OCI-LY7 (cell line): ENCODE measurements around the gene MYMX. TPM values are rescaled to one million over a fixed set of nuclear protein-coding genes. Genes with fewer than 3 reads are reported as not detected.

Experiments
- BruUV-seq: library from RNA; stranded (reverse); fragments of 400-500 nt; replicated peaks from 2 replicates; lab custom pipeline; 2021; lab: Mats Ljungman, UMichigan
- CTCF ChIA-PET: fragments of 300-600 bp; sonication (Branson Sonifier 250); formaldehyde crosslinking; loops from one replicate; lab custom pipeline; 2022; ENCODE audit warnings: antibody characterized with exemption; ENCODE audit not compliant: unreplicated experiment; lab: Charles Lee
- POLR2A ChIA-PET: fragments of 300-600 bp; sonication (Branson Sonifier 250); formaldehyde crosslinking; loops from one replicate; lab custom pipeline; 2022; ENCODE audit warnings: antibody characterized with exemption; lab: Charles Lee
- DNase-seq: peaks from one replicate; pipeline ENCODE4 v3.0.0-alpha.2; 2015; ENCODE audit warnings: low spot score
- H2AFZ ChIP-seq: fragments of 200-600 bp; sonication (generic), shearing (Covaris generic); 2 replicates; pipeline ENCODE4 v1.6.1; 2014; ENCODE audit warnings: mild to moderate bottlenecking, antibody characterized with exemption, low read length, moderate library complexity
- H3K27ac ChIP-seq: fragments of 200-600 bp; sonication (generic); 2 replicates; pipeline ENCODE4 v1.5.1; 2014; ENCODE audit warnings: mixed run types, low read depth, mild to moderate bottlenecking, moderate library complexity, low read length, inconsistent platforms; ENCODE audit not compliant: poor library complexity, severe bottlenecking
- H3K36me3 ChIP-seq: fragments of 200-600 bp; sonication (generic); 2 replicates; pipeline ENCODE4 v1.6.1; 2014; ENCODE audit warnings: mild to moderate bottlenecking, antibody characterized with exemption, low read length, moderate library complexity, mixed read lengths; ENCODE audit not compliant: insufficient read depth
- H3K4me1 ChIP-seq: fragments of 200-600 bp; sonication (generic); 2 replicates; pipeline ENCODE4 v1.5.1; 2014; ENCODE audit warnings: mild to moderate bottlenecking, low read length; ENCODE audit not compliant: insufficient read depth, poor library complexity, severe bottlenecking
- H3K4me2 ChIP-seq: fragments of 200-600 bp; sonication (generic); 2 replicates; pipeline ENCODE4 v1.6.1; 2014; ENCODE audit warnings: mild to moderate bottlenecking, low read length
- H3K4me3 ChIP-seq: fragments of 200-600 bp; sonication (generic); 2 replicates; pipeline ENCODE4 v1.5.1; 2014; ENCODE audit warnings: mild to moderate bottlenecking, low read depth, low read length; ENCODE audit not compliant: poor library complexity, severe bottlenecking
- H3K79me2 ChIP-seq: fragments of 200-600 bp; sonication (generic); 2 replicates; pipeline ENCODE4 v1.6.1; 2016; ENCODE audit warnings: low read depth, mild to moderate bottlenecking, low read length, moderate library complexity, mixed read lengths; ENCODE audit not compliant: insufficient read depth
- H3K9me2 ChIP-seq: fragments of 200-600 bp; sonication (generic); 2 replicates; pipeline ENCODE4 v1.6.1; 2016; ENCODE audit warnings: mild to moderate bottlenecking, low read length, mixed read lengths; ENCODE audit not compliant: insufficient read depth
- H3K9me3 ChIP-seq: fragments of 200-600 bp; sonication (generic); 2 replicates; pipeline ENCODE4 v1.6.1; 2014; ENCODE audit warnings: mild to moderate bottlenecking, mixed run types, low read length, mixed read lengths
- H4K20me1 ChIP-seq: fragments of 200-600 bp; sonication (generic); 2 replicates; pipeline ENCODE4 v1.6.1; 2014; ENCODE audit warnings: mild to moderate bottlenecking, antibody characterized with exemption, low read length, moderate library complexity, mixed read lengths; ENCODE audit not compliant: insufficient read depth
- EZH2phosphoT487 ChIP-seq: fragments of 200-600 bp; sonication (generic); IDR thresholded peaks from 2 replicates; pipeline ENCODE4 v1.6.1; 2018; ENCODE audit warnings: low read depth, borderline replicate concordance, mild to moderate bottlenecking, mixed run types, antibody characterized with exemption, low read length, moderate library complexity, mixed read lengths
- intact Hi-C: fragments of 100-400 bp; cut with micrococcal nuclease; formaldehyde crosslinking; loops from one replicate; pipeline ENCODE4 v1.10.0; 2022; ENCODE audit not compliant: unreplicated experiment
- total RNA-seq, 2 experiments: library from RNA; depleted of rRNA in 1 of 2; stranded (reverse); fragments of >200 nt in 1 of 2; shearing (Covaris generic) in 1 of 2; gene quantifications; 2 replicates each; pipeline ENCODE4 v1.2.3, GENCODE V29; 2014 to 2022
- TF ChIP-seq, protein P1 (sequence below): fragments of 200-600 bp; sonication (generic); conservative IDR thresholded peaks from 2 replicates; pipeline ENCODE4 v1.5.1; 2014; ENCODE audit warnings: mild to moderate bottlenecking, antibody characterized with exemption, low read length, moderate library complexity, mixed read lengths

MYMX gene
- total RNA-seq, 2 experiments from 2014 or later, result not detected

DNA sequence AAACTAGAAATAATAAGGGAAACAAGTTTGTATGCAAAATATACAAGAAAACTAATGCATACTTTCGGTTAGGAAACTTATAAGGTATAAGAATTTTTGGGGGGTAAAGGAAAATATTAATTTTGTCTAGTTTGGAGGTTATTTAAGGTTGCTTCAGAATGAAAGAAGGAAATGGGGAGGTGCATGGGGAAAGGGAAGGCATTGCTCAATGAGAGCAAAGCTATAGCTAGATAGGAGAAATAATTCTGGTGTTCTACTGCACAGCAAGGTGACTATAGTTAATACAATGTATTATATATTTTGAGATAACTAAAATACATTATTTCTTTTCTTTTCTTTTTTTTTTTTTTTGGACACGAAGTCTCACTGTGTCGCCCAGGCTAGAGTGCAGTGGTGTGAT is 5.4 kb upstream of the MYMX start:
- Histone ChIP-seq H3K27ac (no peak overlapping the region), H3K9me3 (no peaks in the 10 kb centered on the region), H3K79me2 (no peaks in the 10 kb centered on the region), H3K4me1 (peaks cover 8% of the 10 kb centered on the region), H3K9me2 (no peaks in the 10 kb centered on the region), H3K4me3 (no peak overlapping the region), H2AFZ (no peak overlapping the region), H3K4me2 (no peak overlapping the region), H3K36me3 (no peaks in the 10 kb centered on the region), H4K20me1 (no peaks in the 10 kb centered on the region)
- no peak for DNase-seq
- TF ChIP-seq EZH2phosphoT487, result no peak
- TF ChIP-seq, protein P1, sequence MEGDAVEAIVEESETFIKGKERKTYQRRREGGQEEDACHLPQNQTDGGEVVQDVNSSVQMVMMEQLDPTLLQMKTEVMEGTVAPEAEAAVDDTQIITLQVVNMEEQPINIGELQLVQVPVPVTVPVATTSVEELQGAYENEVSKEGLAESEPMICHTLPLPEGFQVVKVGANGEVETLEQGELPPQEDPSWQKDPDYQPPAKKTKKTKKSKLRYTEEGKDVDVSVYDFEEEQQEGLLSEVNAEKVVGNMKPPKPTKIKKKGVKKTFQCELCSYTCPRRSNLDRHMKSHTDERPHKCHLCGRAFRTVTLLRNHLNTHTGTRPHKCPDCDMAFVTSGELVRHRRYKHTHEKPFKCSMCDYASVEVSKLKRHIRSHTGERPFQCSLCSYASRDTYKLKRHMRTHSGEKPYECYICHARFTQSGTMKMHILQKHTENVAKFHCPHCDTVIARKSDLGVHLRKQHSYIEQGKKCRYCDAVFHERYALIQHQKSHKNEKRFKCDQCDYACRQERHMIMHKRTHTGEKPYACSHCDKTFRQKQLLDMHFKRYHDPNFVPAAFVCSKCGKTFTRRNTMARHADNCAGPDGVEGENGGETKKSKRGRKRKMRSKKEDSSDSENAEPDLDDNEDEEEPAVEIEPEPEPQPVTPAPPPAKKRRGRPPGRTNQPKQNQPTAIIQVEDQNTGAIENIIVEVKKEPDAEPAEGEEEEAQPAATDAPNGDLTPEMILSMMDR, result no peak
- CTCF ChIA-PET, result no interaction called here
- POLR2A ChIA-PET, result interaction anchor here (0.6 kb wide), 1 partner anchor 14 kb away, joined by 4 read pairs; no protein-coding TSS in a partner anchor
- intact Hi-C loops, result no loop called here
- BruUV-seq, result no TSS peak

DNA sequence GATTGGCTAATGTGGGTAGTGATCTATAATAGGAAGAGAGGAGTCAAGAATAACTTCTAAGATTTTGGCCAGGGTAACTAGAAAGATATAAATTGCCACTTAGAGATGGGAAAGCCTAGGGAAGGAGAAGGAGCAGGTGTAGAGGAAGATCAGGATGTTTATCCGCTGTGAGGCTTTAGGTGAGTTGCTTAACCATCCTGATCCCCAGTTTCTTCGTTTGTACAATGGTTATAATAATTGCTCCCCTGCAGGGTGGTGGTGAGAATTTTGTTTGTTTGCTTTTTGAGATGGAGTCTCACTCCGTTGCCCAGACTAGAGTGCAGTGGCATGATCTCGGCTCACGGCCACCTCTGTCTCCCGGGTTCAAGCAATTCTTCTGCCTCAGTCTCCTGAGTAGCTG is 2.4 kb upstream of the MYMX start:
- Histone ChIP-seq H2AFZ (no peak overlapping the region), H3K27ac (no peak overlapping the region), H3K36me3 (no peaks in the 10 kb centered on the region), H3K4me1 (peaks cover 28% of the 10 kb centered on the region), H3K9me3 (no peaks in the 10 kb centered on the region), H4K20me1 (no peaks in the 10 kb centered on the region), H3K79me2 (no peaks in the 10 kb centered on the region), H3K4me2 (no peak overlapping the region), H3K9me2 (no peaks in the 10 kb centered on the region), H3K4me3 (no peak overlapping the region)
- BruUV-seq, result no TSS peak
- ChIA-PET CTCF (no interaction called here), POLR2A (interaction anchor here (0.7 kb wide), 1 partner anchor 9 kb away, joined by 3 read pairs; the partner anchor contains the start of gene SLC29A1)
- DNase-seq, result no peak
- intact Hi-C loops, result no loop called here
- TF ChIP-seq, protein P1, result no peak
- TF ChIP-seq EZH2phosphoT487, result no peak

DNA sequence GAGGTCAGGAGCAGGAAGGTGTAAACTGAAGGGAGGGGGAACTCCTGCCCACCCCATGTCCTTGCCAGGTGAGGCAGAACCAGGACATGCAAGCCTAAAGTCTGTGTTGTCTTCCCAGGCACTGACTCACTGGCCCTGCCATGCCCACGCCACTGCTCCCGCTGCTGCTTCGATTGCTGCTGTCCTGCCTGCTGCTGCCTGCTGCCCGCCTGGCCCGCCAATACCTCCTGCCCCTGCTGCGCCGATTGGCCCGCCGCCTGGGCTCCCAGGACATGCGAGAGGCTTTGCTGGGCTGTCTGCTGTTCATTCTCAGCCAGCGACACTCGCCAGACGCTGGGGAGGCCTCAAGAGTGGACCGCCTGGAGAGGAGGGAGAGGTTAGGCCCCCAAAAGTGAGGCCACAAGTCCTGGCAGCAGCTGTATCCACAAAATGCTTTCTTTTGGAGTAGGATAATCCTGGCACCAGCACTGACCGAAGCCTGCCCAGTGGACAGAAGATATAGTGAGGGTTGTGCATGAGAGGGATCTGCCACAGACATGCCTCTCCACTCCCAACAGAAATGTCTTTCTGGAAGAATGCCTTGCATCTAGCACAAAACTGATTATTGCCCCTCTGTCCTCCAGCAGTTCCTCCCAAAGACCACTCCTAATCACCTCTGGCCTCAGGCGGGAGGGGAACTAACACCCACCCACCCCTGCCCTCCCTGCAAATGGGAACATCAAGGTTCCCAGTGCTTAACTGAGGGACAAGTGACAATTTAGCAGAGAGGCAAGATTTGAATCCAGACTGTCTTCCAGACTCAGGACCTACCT is 812 bp downstream of the MYMX start:
- Histone ChIP-seq H3K4me3 (no peak overlapping the region), H3K4me2 (no peak overlapping the region), H4K20me1 (no peaks in the 10 kb centered on the region), H3K9me2 (no peaks in the 10 kb centered on the region), H3K79me2 (no peaks in the 10 kb centered on the region), H3K27ac (peak overlapping the region; percentile 47), H3K4me1 (peaks cover 52% of the 10 kb centered on the region), H2AFZ (0 out of 2 replicates have a peak overlapping the region, but pooled peaks have one; percentile 75), H3K9me3 (no peaks in the 10 kb centered on the region), H3K36me3 (no peaks in the 10 kb centered on the region)
- CTCF ChIA-PET, result no interaction called here
- intact Hi-C loops, result no loop called here
- POLR2A ChIA-PET, result interaction anchor here (1.6 kb wide), 1 partner anchor 11 kb away, joined by 5 read pairs; no protein-coding TSS in a partner anchor
- BruUV-seq, result no TSS peak
- TF ChIP-seq EZH2phosphoT487, result no peak
- TF ChIP-seq, protein P1, result no peak
- DNase-seq, result no peak
